ENCODE measurements around the gene SUGP2. TPM values are rescaled to one million over a fixed set of nuclear protein-coding genes. Genes with fewer than 3 reads are reported as not detected.
"Not testable (repeated sequence)": the region's sequence is repeated elsewhere in the genome, so short reads cannot be mapped to it uniquely, and the experiment has no call there.

Gene SUGP2
- total and polyA plus RNA-seq, 8 donors, result 21.5 to 104 (median 53.4) TPM

- no peaks in the 10 kb centered on the region for H3K4me1 ChIP-seq
- no peak overlapping the region for H3K27ac ChIP-seq
- intact Hi-C loops (cut with DNase I; ENCODE audit: low total_unique reads), result no loop called here
- no peaks in the 10 kb centered on the region for H3K9me3 ChIP-seq
- H3K36me3 ChIP-seq, result no peaks in the 10 kb centered on the region
- 88 to 98% (median 97%) methylated on average over 2 of the region's 2 CpGs for WGBS, 5 donors
- no peak overlapping the region for H3K4me3 ChIP-seq
- no peak for DNase-seq
- no peaks in the 10 kb centered on the region for H3K27me3 ChIP-seq
- TF ChIP-seq CTCF (IDR thresholded peaks at IDR 0.05) (no peak), EP300 (IDR thresholded peaks at IDR 0.05) (no peak), POLR2A (IDR thresholded peaks at IDR 0.05) (no peak), POLR2AphosphoS5 (IDR thresholded peaks at IDR 0.05) (no peak)
These were observed 78.3 kb downstream of the SUGP2 start for GRCh38 chr19:18955042-18955441.

GRCh38 chr19:18954094-18954493 is 79.2 kb downstream of the SUGP2 start:
- 80 to 95% (median 84%) methylated on average over 3 of the region's 3 CpGs for WGBS, 5 donors
- DNase-seq, result no peak
- no peaks in the 10 kb centered on the region for H3K4me1 ChIP-seq

GRCh38 chr19:18952364-18953003 is 80.8 kb downstream of the SUGP2 start:
- WGBS, 5 donors, result 53 to 61% (median 58%) methylated on average over 17 of the region's 17 CpGs
- not testable (repeated sequence) for H3K4me3 ChIP-seq

More at GRCh38 chr19:18954094-18954493, 79.2 kb downstream of the SUGP2 start:
- no peak for TF ChIP-seq CTCF (IDR thresholded peaks at IDR 0.05)
- TF ChIP-seq POLR2AphosphoS5 (IDR thresholded peaks at IDR 0.05), result no peak
- no peak for TF ChIP-seq EP300 (IDR thresholded peaks at IDR 0.05)
- TF ChIP-seq POLR2A (IDR thresholded peaks at IDR 0.05), result no peak
- Histone ChIP-seq H3K27me3 (no peaks in the 10 kb centered on the region), H3K27ac (no peak overlapping the region), H3K9me3 (no peaks in the 10 kb centered on the region), H3K36me3 (no peaks in the 10 kb centered on the region), H3K4me3 (no peak overlapping the region)
- intact Hi-C loops (cut with DNase I; ENCODE audit: low total_unique reads), result no loop called here

GRCh38 chr19:18951721-18952281 is 81.5 kb downstream of the SUGP2 start:
- no peaks in the 10 kb centered on the region for H3K4me1 ChIP-seq
- no peaks in the 10 kb centered on the region for H3K9me3 ChIP-seq
- H3K4me3 ChIP-seq, result no peak overlapping the region
- intact Hi-C loops (cut with DNase I; ENCODE audit: low total_unique reads), result no loop called here
- H3K27ac ChIP-seq, result no peak overlapping the region
- no peak for TF ChIP-seq EP300 (IDR thresholded peaks at IDR 0.05)
- TF ChIP-seq POLR2A (IDR thresholded peaks at IDR 0.05), result no peak
- no peak for TF ChIP-seq CTCF (IDR thresholded peaks at IDR 0.05)
- TF ChIP-seq POLR2AphosphoS5 (IDR thresholded peaks at IDR 0.05), result no peak
- DNase-seq, result no peak
- no peaks in the 10 kb centered on the region for H3K36me3 ChIP-seq
- no peaks in the 10 kb centered on the region for H3K27me3 ChIP-seq
- WGBS, 5 donors, result 82 to 90% (median 86%) methylated on average over 6 to 7 of the region's 7 CpGs

More at GRCh38 chr19:18952364-18953003, 80.8 kb downstream of the SUGP2 start:
- H3K36me3 ChIP-seq; H3K9me3 ChIP-seq; intact Hi-C loops (cut with DNase I; ENCODE audit: low total_unique reads); H3K4me1 ChIP-seq; H3K27ac ChIP-seq; H3K27me3 ChIP-seq; DNase-seq: not testable (repeated sequence)

- no peak for TF ChIP-seq POLR2A (IDR thresholded peaks at IDR 0.05)
- no peak for TF ChIP-seq CTCF (IDR thresholded peaks at IDR 0.05)
- TF ChIP-seq POLR2AphosphoS5 (IDR thresholded peaks at IDR 0.05), result no peak
- TF ChIP-seq EP300 (IDR thresholded peaks at IDR 0.05), result no peak
- WGBS, 5 donors, result 88 to 95% (median 89%) methylated on average over 3 of the region's 3 CpGs
- H3K9me3 ChIP-seq, result no peaks in the 10 kb centered on the region
- H3K27ac ChIP-seq, result no peak overlapping the region
- no peaks in the 10 kb centered on the region for H3K36me3 ChIP-seq
- H3K27me3 ChIP-seq, result no peaks in the 10 kb centered on the region
- no peak for DNase-seq
- H3K4me1 ChIP-seq, result no peaks in the 10 kb centered on the region
- intact Hi-C loops (cut with DNase I; ENCODE audit: low total_unique reads), result no loop called here
- H3K4me3 ChIP-seq, result no peak overlapping the region
These were observed 83.5 kb downstream of the SUGP2 start for GRCh38 chr19:18949858-18950257.

All from stomach (tissue), 9 donors.